ENCODE data around the gene SURF1. TPM values are rescaled to one million over a fixed set of nuclear protein-coding genes. Genes with fewer than 3 reads are reported as not detected.
A peak's percentile ranks its signal among the peaks of the same experiment; 100 is the strongest.

SURF1 gene
- 10 to 100 TPM; 38.4 to 94.4 (median 85.4) TPM for polyA plus RNA-seq
- long read RNA-seq, donor 1, transcript SURF1-201 (9 exons, 1,093 nt), result major isoform, 42 of 46 reads
- long read RNA-seq, donor 1, partial matches to known transcripts, result 0 of 46 reads
- long read RNA-seq, donor 1, other reads (novel, unspliced or antisense), result 0 of 46 reads
- long read RNA-seq, donor 2, transcript SURF1-201 (9 exons, 1,093 nt), result major isoform, 5 of 7 reads
- long read RNA-seq, donor 2, partial matches to known transcripts, result 0 of 7 reads
- long read RNA-seq, donor 2, other reads (novel, unspliced or antisense), result 0 of 7 reads
- long read RNA-seq, donor 3, transcript SURF1-201 (9 exons, 1,093 nt), result major isoform, 16 of 20 reads
- long read RNA-seq, donor 3, partial matches to known transcripts, result 0 of 20 reads
- long read RNA-seq, donor 3, other reads (novel, unspliced or antisense), result 0 of 20 reads
- long read RNA-seq, donor 4, partial matches to known transcripts, result 0 of 1 reads
- long read RNA-seq, donor 4, other reads (novel, unspliced or antisense), result 0 of 1 reads
- long read RNA-seq, donor 5, transcript SURF1-201 (9 exons, 1,093 nt), result major isoform, 7 of 10 reads
- long read RNA-seq, donor 5, partial matches to known transcripts, result 0 of 10 reads
- long read RNA-seq, donor 5, other reads (novel, unspliced or antisense), result 0 of 10 reads
- long read RNA-seq, donor 6, transcript SURF1-201 (9 exons, 1,093 nt), result major isoform, 15 of 16 reads
- long read RNA-seq, donor 6, partial matches to known transcripts, result 0 of 16 reads
- long read RNA-seq, donor 6, other reads (novel, unspliced or antisense), result 0 of 16 reads
- long read RNA-seq, donor 7, result 0 reads
- long read RNA-seq, donor 8, partial matches to known transcripts, result 0 of 1 reads
- long read RNA-seq, donor 8, other reads (novel, unspliced or antisense), result 0 of 1 reads
- long read RNA-seq, donor 9, partial matches to known transcripts, result 0 of 4 reads
- long read RNA-seq, donor 9, other reads (novel, unspliced or antisense), result 0 of 4 reads
- long read RNA-seq, donor 10, transcript SURF1-201 (9 exons, 1,093 nt), result major isoform, 13 of 17 reads
- long read RNA-seq, donor 10, partial matches to known transcripts, result 0 of 17 reads
- long read RNA-seq, donor 10, other reads (novel, unspliced or antisense), result 0 of 17 reads

- DNase-seq (peak; percentile 86 to 95), FAIRE-seq (no peak)
- Histone ChIP-seq H3K4me1 (ENCODE audit: control insufficient read depth in 3 of 3, insufficient read depth in 2 of 3, low read depth in 1 of 3, low read length in 2 of 3) (peaks cover 0 to 52% (median 2%) of the 10 kb centered on the region in 3 donors), H3K36me3 (ENCODE audit: control insufficient read depth in 3 of 3, insufficient read depth in 2 of 3, low read depth in 1 of 3, low read length in 3 of 3) (peaks cover under 1 to 78% (median 7%) of the 10 kb centered on the region in 3 donors), H3K9me3 (ENCODE audit: control insufficient read depth in 2 of 2, insufficient read depth in 1 of 2, low read depth in 1 of 2, low read length in 1 of 2) (no peaks in the 10 kb centered on the region), H3K27me3 (ENCODE audit: control insufficient read depth in 3 of 3, insufficient read depth in 3 of 3, low read length in 3 of 3) (no peaks in the 10 kb centered on the region), H3K27ac (ENCODE audit: low read depth in 1 of 3, low read length in 2 of 3) (peak within 1 kb of the TSS; percentile 15 to 75 (median 49)), H3K4me3 (ENCODE audit: low read depth in 1 of 3, low read length in 3 of 3) (peak within 1 kb of the TSS; percentile 77 to 82 (median 79))
- WGBS, 3 donors, result 0 to 1% (median 1%) methylated on average over 46 to 78 of the region's 78 CpGs
Measured at GRCh38 chr9:133356391-133357091, at the start of gene SURF1, which contains the start of gene SURF2. Gene SURF1, minus strand, starts transcription at chr9:133356487. Its CDS starts 34 bp downstream, at chr9:133356453. Gene SURF2, plus strand, starts transcription at chr9:133356550. Its CDS starts 43 bp downstream, at chr9:133356593.

GRCh38 chr9:133405508-133406438, 49.5 kb upstream of the SURF1 start:
- FAIRE-seq (no peak), DNase-seq (no peak)
- WGBS, 3 donors, result 75 to 80% (median 77%) methylated on average over 19 of the region's 19 CpGs
- Histone ChIP-seq H3K27me3 (ENCODE audit: control insufficient read depth in 3 of 3, insufficient read depth in 3 of 3, low read length in 3 of 3) (no peaks in the 10 kb centered on the region), H3K4me1 (ENCODE audit: control insufficient read depth in 3 of 3, insufficient read depth in 2 of 3, low read depth in 1 of 3, low read length in 2 of 3) (no peaks in the 10 kb centered on the region), H3K36me3 (ENCODE audit: control insufficient read depth in 3 of 3, insufficient read depth in 2 of 3, low read depth in 1 of 3, low read length in 3 of 3) (peaks cover 10 to 82% (median 14%) of the 10 kb centered on the region in 3 donors), H3K9me3 (ENCODE audit: control insufficient read depth in 2 of 2, insufficient read depth in 1 of 2, low read depth in 1 of 2, low read length in 1 of 2) (no peaks in the 10 kb centered on the region), H3K27ac (ENCODE audit: low read depth in 1 of 3, low read length in 2 of 3) (no peak overlapping the region), H3K4me3 (ENCODE audit: low read depth in 1 of 3, low read length in 3 of 3) (no peak overlapping the region)

- H3K4me3 ChIP-seq (ENCODE audit: low read depth in 1 of 3, low read length in 3 of 3), result no peak overlapping the region
- 83 to 88% (median 84%) methylated on average over 11 to 12 of the region's 12 CpGs for WGBS, 3 donors
- no peaks in the 10 kb centered on the region for H3K27me3 ChIP-seq (ENCODE audit: control insufficient read depth in 3 of 3, insufficient read depth in 3 of 3, low read length in 3 of 3)
- no peak for FAIRE-seq
- no peak overlapping the region for H3K27ac ChIP-seq (ENCODE audit: low read depth in 1 of 3, low read length in 2 of 3)
- no peak for DNase-seq
- H3K9me3 ChIP-seq (ENCODE audit: control insufficient read depth in 2 of 2, insufficient read depth in 1 of 2, low read depth in 1 of 2, low read length in 1 of 2), result no peaks in the 10 kb centered on the region
- no peaks in the 10 kb centered on the region for H3K4me1 ChIP-seq (ENCODE audit: control insufficient read depth in 3 of 3, insufficient read depth in 2 of 3, low read depth in 1 of 3, low read length in 2 of 3)
- peaks cover 5 to 78% (median 6%) of the 10 kb centered on the region in 3 donors for H3K36me3 ChIP-seq (ENCODE audit: control insufficient read depth in 3 of 3, insufficient read depth in 2 of 3, low read depth in 1 of 3, low read length in 3 of 3)
Measured at GRCh38 chr9:133404454-133405002, 48.2 kb upstream of the SURF1 start.

GRCh38 chr9:133403766-133404453, 47.6 kb upstream of the SURF1 start:
- Histone ChIP-seq H3K4me3 (ENCODE audit: low read depth in 1 of 3, low read length in 3 of 3) (no peak overlapping the region), H3K27me3 (ENCODE audit: control insufficient read depth in 3 of 3, insufficient read depth in 3 of 3, low read length in 3 of 3) (no peaks in the 10 kb centered on the region), H3K27ac (ENCODE audit: low read depth in 1 of 3, low read length in 2 of 3) (no peak overlapping the region), H3K36me3 (ENCODE audit: control insufficient read depth in 3 of 3, insufficient read depth in 2 of 3, low read depth in 1 of 3, low read length in 3 of 3) (peaks cover 5 to 75% (median 6%) of the 10 kb centered on the region in 3 donors), H3K4me1 (ENCODE audit: control insufficient read depth in 3 of 3, insufficient read depth in 2 of 3, low read depth in 1 of 3, low read length in 2 of 3) (no peaks in the 10 kb centered on the region), H3K9me3 (ENCODE audit: control insufficient read depth in 2 of 2, insufficient read depth in 1 of 2, low read depth in 1 of 2, low read length in 1 of 2) (no peaks in the 10 kb centered on the region)
- DNase-seq (peak; percentile 44 to 83), FAIRE-seq (no peak)
- 68 to 79% (median 72%) methylated on average over 16 of the region's 16 CpGs for WGBS, 3 donors

GRCh38 chr9:133402689-133403088, 46.4 kb upstream of the SURF1 start:
- no peaks in the 10 kb centered on the region for H3K9me3 ChIP-seq (ENCODE audit: control insufficient read depth in 2 of 2, insufficient read depth in 1 of 2, low read depth in 1 of 2, low read length in 1 of 2)
- no peak for DNase-seq
- FAIRE-seq, result no peak

GRCh38 chr9:133401588-133401987, 45.3 kb upstream of the SURF1 start:
- H3K4me3 ChIP-seq (ENCODE audit: low read depth in 1 of 3, low read length in 3 of 3), result no peak overlapping the region
- H3K27me3 ChIP-seq (ENCODE audit: control insufficient read depth in 3 of 3, insufficient read depth in 3 of 3, low read length in 3 of 3), result peaks cover 0 to 3% (median 0%) of the 10 kb centered on the region in 3 donors
- H3K9me3 ChIP-seq (ENCODE audit: control insufficient read depth in 2 of 2, insufficient read depth in 1 of 2, low read depth in 1 of 2, low read length in 1 of 2), result no peaks in the 10 kb centered on the region
- H3K4me1 ChIP-seq (ENCODE audit: control insufficient read depth in 3 of 3, insufficient read depth in 2 of 3, low read depth in 1 of 3, low read length in 2 of 3), result no peaks in the 10 kb centered on the region
- FAIRE-seq (no peak), DNase-seq (no peak)
- H3K36me3 ChIP-seq (ENCODE audit: control insufficient read depth in 3 of 3, insufficient read depth in 2 of 3, low read depth in 1 of 3, low read length in 3 of 3), result peaks cover 1 to 57% (median 2%) of the 10 kb centered on the region in 3 donors
- 78 to 86% (median 80%) methylated on average over 6 of the region's 6 CpGs for WGBS, 3 donors
- H3K27ac ChIP-seq (ENCODE audit: low read depth in 1 of 3, low read length in 2 of 3), result no peak overlapping the region

More at GRCh38 chr9:133402689-133403088, 46.4 kb upstream of the SURF1 start:
- WGBS, 3 donors, result 70 to 73% (median 70%) methylated on average over 7 of the region's 7 CpGs
- Histone ChIP-seq H3K27me3 (ENCODE audit: control insufficient read depth in 3 of 3, insufficient read depth in 3 of 3, low read length in 3 of 3) (peaks cover 0 to 2% (median 0%) of the 10 kb centered on the region in 3 donors), H3K4me1 (ENCODE audit: control insufficient read depth in 3 of 3, insufficient read depth in 2 of 3, low read depth in 1 of 3, low read length in 2 of 3) (no peaks in the 10 kb centered on the region), H3K4me3 (ENCODE audit: low read depth in 1 of 3, low read length in 3 of 3) (no peak overlapping the region), H3K36me3 (ENCODE audit: control insufficient read depth in 3 of 3, insufficient read depth in 2 of 3, low read depth in 1 of 3, low read length in 3 of 3) (peaks cover 2 to 68% (median 3%) of the 10 kb centered on the region in 3 donors), H3K27ac (ENCODE audit: low read depth in 1 of 3, low read length in 2 of 3) (no peak overlapping the region)

Measured in small intestine (tissue), 16 donors.